ENCODE data around the gene NKTR. TPM values are rescaled to one million over a fixed set of nuclear protein-coding genes. Genes with fewer than 3 reads are reported as not detected.

Gene NKTR
- total and polyA plus RNA-seq, 2 of the 13 experiments (the other 11 are each of a cell fraction or from before 2014, with no cell fraction given) = 41.3 to 59.6 TPM

GRCh38 chr3:42581709-42582473 lies 18.6 kb upstream of the NKTR start, which contains the start of gene SEC22C (continued):
- TF ChIP-seq ZNF17 (CRISPR knock-in tag; IDR thresholded peaks at IDR 0.05) = no peak
- no peak for TF ChIP-seq ZNF703 (CRISPR knock-in tag; IDR thresholded peaks at IDR 0.05; ENCODE audit: borderline replicate concordance)
- no peak for TF ChIP-seq AGO1 (IDR thresholded peaks at IDR 0.05; ENCODE audit: low read depth, low read length, poor library complexity, severe bottlenecking)
- TF ChIP-seq ZNF331 (CRISPR knock-in tag; IDR thresholded peaks at IDR 0.05) = peak; percentile 44
- peak; percentile 98 for TF ChIP-seq ZFX (CRISPR knock-in tag; IDR thresholded peaks at IDR 0.05; ENCODE audit: low read depth)
- TF ChIP-seq JDP2 (CRISPR knock-in tag; IDR thresholded peaks at IDR 0.05; ENCODE audit: borderline replicate concordance) = no peak
- TF ChIP-seq E2F5 (CRISPR knock-in tag; conservative IDR thresholded peaks at IDR 0.05) = 0 out of 2 replicates have a peak, but pooled peaks have one; percentile 58
- 0 out of 2 replicates have a peak, but pooled peaks have one; percentile 12 for TF ChIP-seq PPARG (CRISPR knock-in tag; conservative IDR thresholded peaks at IDR 0.05)
- no peak; the same call in 1 of the 2 replicates for TF ChIP-seq ZSCAN31 (CRISPR knock-in tag; IDR thresholded peaks at IDR 0.05; ENCODE audit: low read depth)
- TF ChIP-seq NFE2L1 (CRISPR knock-in tag; IDR thresholded peaks at IDR 0.05; ENCODE audit: borderline replicate concordance) = 0 out of 2 replicates have a peak, but pooled peaks have one; percentile 60
- TF ChIP-seq CEBPG (CRISPR knock-in tag; IDR thresholded peaks at IDR 0.05) = no peak
- TF ChIP-seq SETDB1 (CRISPR knock-in tag; IDR thresholded peaks at IDR 0.05; ENCODE audit: borderline replicate concordance) = no peak
- TF ChIP-seq ZNF367 (CRISPR knock-in tag; IDR thresholded peaks at IDR 0.05; ENCODE audit: borderline replicate concordance) = no peak; the same call in 1 of the 2 replicates
- TF ChIP-seq TCF7 (IDR thresholded peaks at IDR 0.05; ENCODE audit: low read depth) = no peak
- no peak for TF ChIP-seq PCBP2 (optimal IDR thresholded peaks at IDR 0.05; ENCODE audit: low read depth, low read length, poor library complexity, severe bottlenecking)
- peak; percentile 80 for TF ChIP-seq EEA1 (CRISPR knock-in tag; IDR thresholded peaks at IDR 0.05; ENCODE audit: borderline replicate concordance)
- no peak for TF ChIP-seq ZNF251 (CRISPR knock-in tag; IDR thresholded peaks at IDR 0.05)
- TF ChIP-seq ZBED4 (CRISPR knock-in tag; IDR thresholded peaks at IDR 0.05; ENCODE audit: borderline replicate concordance) = peak; percentile 74; the same call in 1 of the 2 replicates
- peak; percentile 65; the same call in 1 of the 2 replicates for TF ChIP-seq CCDC6 (CRISPR knock-in tag; IDR thresholded peaks at IDR 0.05)
- no peak for TF ChIP-seq MZF1 (CRISPR knock-in tag; IDR thresholded peaks at IDR 0.05; ENCODE audit: borderline replicate concordance)
